GM21737 (cell line): Measurements from ENCODE around the gene EPHA8.

Source experiments
- ATAC-seq: cut with Tn5 transposase; IDR thresholded peaks from one replicate; pipeline ENCODE4 v1.9.1; 2021; ENCODE audit warnings: mild to moderate bottlenecking, moderate library complexity; ENCODE audit not compliant: unreplicated experiment

EPHA8 gene

GRCh38 chr1:22638476-22639234 is 75.4 kb downstream of the EPHA8 start:
- ATAC-seq: no peak

GRCh38 chr1:22639286-22639685 is 76.0 kb downstream of the EPHA8 start:
- no peak for ATAC-seq

GRCh38 chr1:22641247-22641646 is 78.0 kb downstream of the EPHA8 start:
- no peak for ATAC-seq

GRCh38 chr1:22641906-22642636 is 78.8 kb downstream of the EPHA8 start:
- no peak for ATAC-seq

GRCh38 chr1:22643381-22643780 is 80.1 kb downstream of the EPHA8 start, which contains the start of gene C1QC:
C1QC (plus strand) TSS chr1:22643633; CDS start chr1:22644024, 391 bp downstream.
- ATAC-seq: no peak

- no peak for ATAC-seq
Measured at GRCh38 chr1:22643928-22644327, 80.6 kb downstream of the EPHA8 start.

DNA sequence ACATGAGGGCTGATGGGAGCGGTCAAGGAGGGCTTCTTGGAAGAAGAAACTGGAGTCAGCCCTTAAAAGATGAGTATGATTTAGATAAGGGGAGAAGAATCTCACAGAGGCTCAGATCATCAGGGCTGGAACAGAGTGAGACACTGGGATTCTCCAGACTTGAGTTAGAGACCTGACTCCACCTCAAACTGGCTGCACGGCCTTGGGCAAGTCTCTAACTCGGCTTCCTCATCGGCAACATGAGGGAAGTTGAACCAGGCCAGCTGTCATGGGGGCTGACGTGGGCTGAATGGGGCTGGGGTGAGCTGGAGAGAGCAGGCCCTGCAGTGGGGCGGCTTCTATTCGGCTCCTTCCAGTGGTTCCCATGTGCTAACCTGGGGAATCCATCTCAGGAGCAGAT is 82.6 kb downstream of the EPHA8 start:
- no peak for ATAC-seq

DNA sequence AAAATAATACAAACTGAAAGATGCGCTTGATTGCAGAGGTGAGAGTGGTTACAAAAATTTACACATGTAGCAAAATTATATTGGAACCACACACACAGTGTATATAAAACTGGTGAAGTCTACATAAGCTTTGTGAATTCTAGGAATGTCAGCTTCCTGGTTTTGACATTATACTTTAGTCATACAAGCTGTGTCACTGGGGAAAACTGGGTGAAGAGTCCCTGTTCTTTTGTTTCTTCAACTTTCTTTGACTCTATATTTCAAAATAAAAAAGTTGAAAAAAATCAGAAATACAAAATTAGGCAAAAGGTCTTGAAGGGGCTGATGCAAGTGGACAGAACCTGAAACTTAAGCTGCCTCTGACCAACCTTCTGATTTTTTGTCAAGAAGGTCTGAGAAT is 83.1 kb downstream of the EPHA8 start:
- no peak for ATAC-seq

DNA sequence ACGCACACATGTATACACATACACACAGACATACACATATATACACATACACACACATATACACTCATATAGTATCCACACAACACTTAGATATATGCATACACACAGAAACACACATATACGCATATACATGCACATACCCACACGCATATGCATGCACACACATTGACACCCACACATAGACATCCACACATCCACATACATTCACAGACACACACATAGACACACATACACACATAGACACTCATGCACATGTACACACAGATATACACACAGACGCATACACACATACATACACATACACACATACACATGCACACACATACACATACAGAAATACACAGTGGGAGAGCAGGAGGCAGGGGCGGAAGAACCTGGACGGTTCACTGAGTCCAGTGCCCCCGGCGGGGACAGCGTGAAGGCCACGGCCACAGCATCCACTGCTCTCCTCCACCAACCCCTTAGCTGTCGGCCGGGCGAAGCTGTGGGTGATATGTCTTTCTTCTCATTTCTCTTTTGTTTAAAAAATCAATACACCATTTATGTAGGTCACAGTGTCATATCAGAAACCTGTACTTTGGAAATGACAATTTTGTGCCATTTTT is 86.9 kb downstream of the EPHA8 start:
- no peak for ATAC-seq

DNA sequence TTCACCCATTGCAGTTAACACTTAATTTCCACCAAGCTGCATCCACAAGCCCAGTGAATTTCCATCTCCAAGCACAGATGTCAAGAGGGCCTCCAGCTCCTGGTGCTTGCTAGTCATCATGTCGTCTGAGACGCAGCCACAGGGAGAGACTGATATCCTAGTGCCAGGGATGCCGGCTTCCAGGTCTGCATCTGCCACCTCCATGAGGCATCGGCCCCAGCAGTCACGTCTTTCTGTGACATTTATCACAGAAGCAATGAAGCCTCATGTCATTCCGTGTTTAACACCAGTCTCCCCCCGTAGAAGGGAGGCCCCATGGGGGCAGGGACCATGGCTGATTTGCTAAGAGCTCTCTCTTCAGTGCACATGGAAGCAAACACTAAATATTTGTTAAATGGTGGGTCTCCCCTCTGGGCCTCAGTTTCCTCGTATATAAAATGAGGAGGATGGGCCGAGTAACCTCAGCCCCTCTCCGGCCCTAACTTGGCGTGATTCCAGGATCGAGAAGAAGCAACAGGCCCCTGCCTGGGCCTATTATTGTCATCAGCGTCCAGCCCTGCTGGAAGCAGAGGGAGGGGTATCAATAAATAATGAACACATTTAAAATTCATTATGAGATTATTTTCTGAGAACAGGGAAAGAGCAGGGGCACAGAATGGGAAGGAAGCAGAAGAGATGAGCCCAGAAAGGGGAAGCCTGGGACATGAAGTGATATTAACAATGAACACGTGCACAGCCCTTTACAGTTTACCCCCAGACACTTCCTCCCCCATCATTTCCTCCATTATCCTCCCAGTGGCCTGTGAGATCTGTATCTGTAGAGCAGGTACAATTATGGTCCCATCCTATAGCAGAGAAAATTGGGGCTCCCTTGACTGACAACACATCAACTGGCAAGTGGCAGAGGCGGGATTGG is 88.9 kb downstream of the EPHA8 start:
- ATAC-seq: no peak

DNA sequence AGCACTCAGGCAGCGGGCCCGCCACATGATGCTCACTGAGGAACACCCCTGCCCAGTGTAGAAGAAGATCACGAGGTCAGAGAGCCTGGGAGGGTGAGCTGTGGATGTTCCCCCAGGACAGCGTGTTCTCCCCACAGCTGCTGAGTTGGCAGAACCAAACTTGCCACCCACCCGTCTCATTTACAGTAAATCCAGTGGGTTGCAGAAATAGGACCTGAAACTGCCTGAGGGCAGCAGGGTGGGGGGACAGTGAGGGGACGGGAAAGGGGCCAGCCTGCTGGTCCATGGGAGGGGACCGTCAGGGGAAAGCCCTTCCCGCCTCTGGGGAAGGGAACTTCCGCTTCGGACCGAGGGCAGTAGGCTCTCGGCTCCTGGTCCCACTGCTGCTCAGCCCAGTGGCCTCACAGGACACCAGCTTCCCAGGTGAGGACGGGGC is 89.6 kb downstream of the EPHA8 start, which contains the start of gene C1QB:
Gene C1QB (plus strand): TSS at position 356 of the 436 bp plus-strand sequence. CDS start 6,227 bp downstream, outside the sequence.
- no peak for ATAC-seq
